ENCODE data around the gene STAT2. TPM values are rescaled to one million over a fixed set of nuclear protein-coding genes. Genes with fewer than 3 reads are reported as not detected.
"Not testable (repeated sequence)": the region's sequence is repeated elsewhere in the genome, so short reads cannot be mapped to it uniquely, and the experiment has no call there.

Gene STAT2
- total and polyA plus RNA-seq, 12 donors = 45.3 to 197 (median 98.9) TPM

DNA sequence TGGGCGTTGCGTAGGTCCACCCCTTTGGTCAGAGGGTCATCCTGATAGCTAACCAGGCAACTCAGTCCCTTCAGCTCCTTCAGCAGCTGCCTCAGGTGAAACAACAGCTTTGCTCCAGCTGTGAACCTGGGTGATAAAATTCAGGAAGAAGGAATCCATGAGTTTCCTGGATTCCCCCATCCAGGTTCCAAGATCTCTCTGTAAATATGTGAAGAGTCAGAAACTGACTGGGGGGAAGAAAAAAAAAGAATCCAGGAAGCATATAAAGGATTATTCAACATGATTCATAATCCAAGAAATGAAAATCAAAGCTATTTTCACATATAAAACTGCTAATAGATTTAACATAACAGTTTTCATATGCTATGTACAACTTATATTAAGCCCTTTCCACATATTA lies 8.6 kb downstream of the STAT2 start:
- WGBS, 4 donors = 94 to 100% (median 98%) methylated on average over 1 to 2 of the region's 2 CpGs
- intact Hi-C loops (cut with DNase I) = loop anchor here (10.0 kb wide), 1 partner anchor 103 kb away; the partner anchor contains the start of gene MIP (in 2 of the 2)
- TF ChIP-seq, protein P1, sequence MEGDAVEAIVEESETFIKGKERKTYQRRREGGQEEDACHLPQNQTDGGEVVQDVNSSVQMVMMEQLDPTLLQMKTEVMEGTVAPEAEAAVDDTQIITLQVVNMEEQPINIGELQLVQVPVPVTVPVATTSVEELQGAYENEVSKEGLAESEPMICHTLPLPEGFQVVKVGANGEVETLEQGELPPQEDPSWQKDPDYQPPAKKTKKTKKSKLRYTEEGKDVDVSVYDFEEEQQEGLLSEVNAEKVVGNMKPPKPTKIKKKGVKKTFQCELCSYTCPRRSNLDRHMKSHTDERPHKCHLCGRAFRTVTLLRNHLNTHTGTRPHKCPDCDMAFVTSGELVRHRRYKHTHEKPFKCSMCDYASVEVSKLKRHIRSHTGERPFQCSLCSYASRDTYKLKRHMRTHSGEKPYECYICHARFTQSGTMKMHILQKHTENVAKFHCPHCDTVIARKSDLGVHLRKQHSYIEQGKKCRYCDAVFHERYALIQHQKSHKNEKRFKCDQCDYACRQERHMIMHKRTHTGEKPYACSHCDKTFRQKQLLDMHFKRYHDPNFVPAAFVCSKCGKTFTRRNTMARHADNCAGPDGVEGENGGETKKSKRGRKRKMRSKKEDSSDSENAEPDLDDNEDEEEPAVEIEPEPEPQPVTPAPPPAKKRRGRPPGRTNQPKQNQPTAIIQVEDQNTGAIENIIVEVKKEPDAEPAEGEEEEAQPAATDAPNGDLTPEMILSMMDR (IDR thresholded peaks at IDR 0.05) = no peak
- no peak for TF ChIP-seq POLR2A (IDR thresholded peaks at IDR 0.05)
- H3K4me3 ChIP-seq = no peak overlapping the region
- no peaks in the 10 kb centered on the region for H3K4me1 ChIP-seq (replicated peaks in 1 of 2)
- no peaks in the 10 kb centered on the region for H3K9me3 ChIP-seq (replicated peaks in 1 of 3)
- no peaks in the 10 kb centered on the region for H3K27me3 ChIP-seq
- H3K27ac ChIP-seq = no peak overlapping the region
- H3K36me3 ChIP-seq (replicated peaks in 1 of 2) = peaks cover 0 to 98% of the 10 kb centered on the region in 2 donors
- no peak for DNase-seq

- intact Hi-C loops (cut with DNase I) = loop anchor here (10.0 kb wide), 1 partner anchor 104 kb away; the partner anchor contains the start of gene MIP (in 2 of the 2)
- no peaks in the 10 kb centered on the region for H3K27me3 ChIP-seq
- 81 to 87% (median 85%) methylated on average over 2 of the region's 2 CpGs for WGBS, 4 donors
- H3K27ac ChIP-seq = no peak overlapping the region
- H3K4me1 ChIP-seq (replicated peaks in 1 of 2) = no peaks in the 10 kb centered on the region
- H3K36me3 ChIP-seq (replicated peaks in 1 of 2) = peaks cover 0 to 98% of the 10 kb centered on the region in 2 donors
- H3K4me3 ChIP-seq = no peak overlapping the region
- no peak for DNase-seq
- no peak for TF ChIP-seq POLR2A (IDR thresholded peaks at IDR 0.05)
- TF ChIP-seq, protein P1 (IDR thresholded peaks at IDR 0.05) = no peak
- H3K9me3 ChIP-seq (replicated peaks in 1 of 3) = no peaks in the 10 kb centered on the region
Measured at GRCh38 chr12:56350662-56351061, 9.2 kb downstream of the STAT2 start.

GRCh38 chr12:56348776-56349175 lies 11.1 kb downstream of the STAT2 start:
- Histone ChIP-seq H3K4me3 (no peak overlapping the region), H3K27me3 (no peaks in the 10 kb centered on the region), H3K36me3 (replicated peaks in 1 of 2) (peaks cover 0 to 93% of the 10 kb centered on the region in 2 donors), H3K4me1 (replicated peaks in 1 of 2) (no peaks in the 10 kb centered on the region), H3K9me3 (replicated peaks in 1 of 3) (no peaks in the 10 kb centered on the region), H3K27ac (no peak overlapping the region)
- TF ChIP-seq POLR2A (IDR thresholded peaks at IDR 0.05) = no peak
- TF ChIP-seq, protein P1 (IDR thresholded peaks at IDR 0.05) = no peak
- WGBS, 4 donors = 90 to 95% (median 93%) methylated on average over 5 of the region's 5 CpGs
- intact Hi-C loops (cut with DNase I) = no loop called here
- DNase-seq = no peak

DNA sequence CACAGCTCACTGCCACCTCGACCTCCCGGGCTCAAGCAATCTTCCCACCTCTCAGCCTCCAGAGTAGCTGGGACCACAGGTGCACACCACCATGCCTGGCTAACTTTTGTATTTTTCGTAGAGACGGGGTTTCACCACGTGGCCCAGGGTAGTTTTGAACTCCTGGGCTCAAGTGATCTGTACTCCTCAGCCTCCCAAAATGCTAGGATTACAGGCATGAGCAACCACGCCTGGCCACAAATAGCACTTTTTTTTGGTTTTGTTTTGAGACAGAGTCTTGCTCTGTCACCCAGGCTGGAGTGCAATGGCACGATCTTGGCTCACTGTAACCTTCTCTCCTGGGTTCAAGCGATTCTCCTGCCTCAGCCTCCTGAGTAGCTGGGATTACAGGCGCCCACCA lies 12.7 kb downstream of the STAT2 start:
- H3K36me3 ChIP-seq (replicated peaks in 1 of 2) = peaks cover 0 to 93% of the 10 kb centered on the region in 2 donors
- H3K27ac ChIP-seq; H3K4me1 ChIP-seq (replicated peaks in 1 of 2); DNase-seq; H3K4me3 ChIP-seq; intact Hi-C loops (cut with DNase I); H3K9me3 ChIP-seq (replicated peaks in 1 of 3); H3K27me3 ChIP-seq: not testable (repeated sequence)
- WGBS, 4 donors = 90 to 94% (median 92%) methylated on average over 9 of the region's 9 CpGs

DNA sequence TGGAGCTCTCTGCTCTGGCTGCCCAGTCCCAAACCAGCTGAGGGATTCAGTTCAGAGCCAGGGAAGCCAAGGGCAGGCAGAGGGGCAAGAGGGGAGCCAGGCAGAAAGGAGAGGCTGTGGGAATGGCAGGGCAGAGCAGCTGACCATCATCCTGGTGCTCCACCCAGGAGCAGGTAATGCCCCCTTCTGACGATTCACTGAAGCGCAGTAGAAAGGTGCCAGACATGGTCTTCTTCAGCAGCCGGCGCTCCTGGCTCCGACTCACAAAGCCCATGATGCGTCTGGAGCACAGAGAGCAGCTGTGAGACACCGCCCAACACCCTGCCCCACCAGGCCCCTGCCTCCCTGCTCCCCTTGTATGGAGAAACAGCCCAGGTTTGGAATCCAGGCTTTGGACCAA lies 13.2 kb downstream of the STAT2 start:
- DNase-seq = no peak
- H3K36me3 ChIP-seq (replicated peaks in 1 of 2) = peaks cover 0 to 90% of the 10 kb centered on the region in 2 donors
- no peaks in the 10 kb centered on the region for H3K9me3 ChIP-seq (replicated peaks in 1 of 3)
- H3K4me3 ChIP-seq = no peak overlapping the region
- no peak overlapping the region for H3K27ac ChIP-seq
- intact Hi-C loops (cut with DNase I) = no loop called here
- no peaks in the 10 kb centered on the region for H3K27me3 ChIP-seq
- WGBS, 4 donors = 83 to 90% (median 87%) methylated on average over 6 to 7 of the region's 7 CpGs
- TF ChIP-seq, protein P1 (IDR thresholded peaks at IDR 0.05) = no peak
- no peak for TF ChIP-seq POLR2A (IDR thresholded peaks at IDR 0.05)
- no peaks in the 10 kb centered on the region for H3K4me1 ChIP-seq (replicated peaks in 1 of 2)

DNA sequence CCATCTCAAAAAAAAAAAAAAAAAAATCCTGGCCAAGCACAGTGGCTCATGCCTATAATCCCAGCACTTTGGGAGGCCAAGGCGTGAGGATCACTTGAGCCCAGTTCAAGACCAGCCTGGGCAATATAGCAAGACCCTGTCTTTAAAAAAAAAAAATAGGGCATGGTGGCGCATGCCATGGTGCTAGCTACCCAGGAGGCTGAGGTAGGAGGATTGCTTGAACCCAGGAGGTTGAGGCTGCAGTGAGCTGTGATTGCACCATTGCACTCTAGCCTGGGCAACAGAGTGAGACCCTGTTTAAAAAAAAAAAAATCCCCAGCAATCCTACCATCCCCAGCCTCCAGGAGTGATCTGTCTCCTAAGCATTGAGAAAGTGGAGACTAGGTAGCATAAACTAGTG lies 17.6 kb downstream of the STAT2 start:
- H3K27me3 ChIP-seq; DNase-seq; H3K27ac ChIP-seq; H3K4me1 ChIP-seq (replicated peaks in 1 of 2); H3K9me3 ChIP-seq (replicated peaks in 1 of 3); H3K4me3 ChIP-seq; intact Hi-C loops (cut with DNase I): not testable (repeated sequence)
- WGBS, 4 donors = 96 to 100% (median 97%) methylated on average over 2 of the region's 2 CpGs
- peaks cover 0 to 46% of the 10 kb centered on the region in 2 donors for H3K36me3 ChIP-seq (replicated peaks in 1 of 2)
